OCI-LY3 (cell line): ENCODE measurements around the gene HINT3.

ENCODE experiments used
- H2AFZ ChIP-seq: fragments of 200-600, 300-600 bp; shearing (Covaris generic); 2 replicates; pipeline ENCODE4 v1.6.0; 2014; ENCODE audit warnings: antibody characterized with exemption, low read depth, low read length
- H3K27ac ChIP-seq: fragments of 200-600, 300-600 bp; sonication (generic); 2 replicates; pipeline ENCODE4 v1.5.1; 2014; ENCODE audit warnings: mild to moderate bottlenecking, low read length, moderate library complexity, mixed read lengths
- H3K27me3 ChIP-seq: fragments of 200-600, 300-600 bp; sonication (generic); 2 replicates; pipeline ENCODE4 v1.6.1; 2014; ENCODE audit warnings: low read depth, low read length, mixed read lengths
- H3K36me3 ChIP-seq: fragments of 200-600, 300-600 bp; sonication (generic); replicated peaks from 2 replicates; pipeline ENCODE3; 2014; ENCODE audit warnings: low read depth, low read length, mixed read lengths
- H3K4me1 ChIP-seq: fragments of 300-600, 200-600 bp; sonication (generic); 2 replicates; pipeline ENCODE4 v1.6.1; 2014; ENCODE audit warnings: low read length, mixed read lengths
- H3K4me2 ChIP-seq: fragments of 200-600, 300-600 bp; sonication (generic); 2 replicates; pipeline ENCODE4 v1.6.1; 2014; ENCODE audit warnings: low read length, mixed read lengths
- H3K4me3 ChIP-seq: fragments of 300-600, 200-600 bp; sonication (generic); 2 replicates; pipeline ENCODE4 v1.5.1; 2014; ENCODE audit warnings: antibody characterized with exemption, mild to moderate bottlenecking, low read length, moderate library complexity
- H3K79me2 ChIP-seq: fragments of 300-600, 200-600 bp; shearing (Covaris generic); 2 replicates; pipeline ENCODE4 v1.6.1; 2014; ENCODE audit warnings: mild to moderate bottlenecking, low read length, mixed read lengths
- H3K9ac ChIP-seq: fragments of 300-600, 200-600 bp; shearing (Covaris generic); 2 replicates; pipeline ENCODE4 v1.6.0; 2014; ENCODE audit warnings: mild to moderate bottlenecking, low read length, moderate library complexity
- H3K9me3 ChIP-seq: fragments of 200-600, 300-600 bp; shearing (Covaris generic); 2 replicates; pipeline ENCODE4 v1.6.1; 2014; ENCODE audit warnings: low read length, mixed read lengths; ENCODE audit not compliant: insufficient read depth
- H4K20me1 ChIP-seq: fragments of 200-600, 300-600 bp; sonication (generic); 2 replicates; pipeline ENCODE4 v1.6.1; 2016; ENCODE audit warnings: low read length, mixed read lengths; ENCODE audit not compliant: insufficient read depth
- CTCF ChIP-seq: fragments of 200-600, 300-600 bp; sonication (generic); IDR thresholded peaks from 2 replicates; pipeline ENCODE4 v1.5.1; 2014; ENCODE audit warnings: antibody characterized with exemption, low read length, low read depth
- EZH2phosphoT487 ChIP-seq: fragments of 200-600 bp; shearing (Covaris generic); IDR thresholded peaks from 2 replicates; pipeline ENCODE4 v1.6.1; 2018; ENCODE audit warnings: antibody characterized with exemption, mixed run types, low read depth

The HINT3 gene

GRCh38 chr6:126002755-126003679 lies 46.4 kb downstream of the HINT3 start:
- Histone ChIP-seq H4K20me1 (no peaks in the 10 kb centered on the region), H3K9ac (no peak overlapping the region), H3K4me1 (no peaks in the 10 kb centered on the region), H3K79me2 (no peaks in the 10 kb centered on the region), H3K4me2 (no peak overlapping the region), H3K27me3 (no peaks in the 10 kb centered on the region), H2AFZ (no peak overlapping the region), H3K36me3 (peaks cover 13% of the 10 kb centered on the region), H3K4me3 (no peak overlapping the region), H3K9me3 (no peaks in the 10 kb centered on the region), H3K27ac (no peak overlapping the region)
- TF ChIP-seq CTCF (no peak), EZH2phosphoT487 (no peak)

- Histone ChIP-seq H3K36me3 (peaks cover 25% of the 10 kb centered on the region), H3K9me3 (no peaks in the 10 kb centered on the region), H3K27ac (no peak overlapping the region), H3K4me2 (no peak overlapping the region), H2AFZ (no peak overlapping the region), H3K9ac (no peak overlapping the region), H3K4me3 (no peak overlapping the region), H3K27me3 (no peaks in the 10 kb centered on the region), H3K79me2 (no peaks in the 10 kb centered on the region), H3K4me1 (no peaks in the 10 kb centered on the region), H4K20me1 (no peaks in the 10 kb centered on the region)
- TF ChIP-seq EZH2phosphoT487: no peak
Observed at GRCh38 chr6:126007800-126008199, 51.2 kb downstream of the HINT3 start.

- Histone ChIP-seq H3K9me3 (no peaks in the 10 kb centered on the region), H4K20me1 (no peaks in the 10 kb centered on the region), H3K27ac (no peak overlapping the region), H3K9ac (no peak overlapping the region), H3K4me3 (no peak overlapping the region), H2AFZ (no peak overlapping the region), H3K36me3 (peaks cover 26% of the 10 kb centered on the region), H3K4me1 (no peaks in the 10 kb centered on the region), H3K4me2 (no peak overlapping the region), H3K27me3 (no peaks in the 10 kb centered on the region), H3K79me2 (no peaks in the 10 kb centered on the region)
- TF ChIP-seq CTCF (no peak), EZH2phosphoT487 (no peak)
Observed at GRCh38 chr6:126010040-126010439, 53.5 kb downstream of the HINT3 start.

GRCh38 chr6:126015863-126016262 lies 59.3 kb downstream of the HINT3 start:
- TF ChIP-seq CTCF: no peak
- no peak for TF ChIP-seq EZH2phosphoT487
- no peaks in the 10 kb centered on the region for H3K27me3 ChIP-seq
- H3K4me3 ChIP-seq: no peak overlapping the region
- no peaks in the 10 kb centered on the region for H3K9me3 ChIP-seq
- peaks cover 32% of the 10 kb centered on the region for H3K36me3 ChIP-seq
- H2AFZ ChIP-seq: no peak overlapping the region
- H4K20me1 ChIP-seq: no peaks in the 10 kb centered on the region
- no peak overlapping the region for H3K9ac ChIP-seq
- no peak overlapping the region for H3K4me2 ChIP-seq
- no peak overlapping the region for H3K27ac ChIP-seq
- no peaks in the 10 kb centered on the region for H3K79me2 ChIP-seq
- H3K4me1 ChIP-seq: no peaks in the 10 kb centered on the region
